Measurements from ENCODE around the gene IZUMO2.
"Not testable (repeated sequence)": the region's sequence is repeated elsewhere in the genome, so short reads cannot be mapped to it uniquely, and the experiment has no call there.

Gene IZUMO2

GRCh38 chr19:50181121-50181520 lies 18.0 kb upstream of the IZUMO2 start:
- DNase-seq = no peak

GRCh38 chr19:50178859-50179537 lies 15.9 kb upstream of the IZUMO2 start:
- no peak for DNase-seq

- DNase-seq = no peak
Observed at GRCh38 chr19:50178320-50178719, 15.2 kb upstream of the IZUMO2 start.

GRCh38 chr19:50176775-50177174 lies 13.7 kb upstream of the IZUMO2 start:
- DNase-seq = no peak

- no peak for DNase-seq
Observed at GRCh38 chr19:50175924-50176323, 12.8 kb upstream of the IZUMO2 start.

GRCh38 chr19:50174100-50174793 lies 11.2 kb upstream of the IZUMO2 start:
- DNase-seq = no peak

- DNase-seq = peak; percentile 72
Observed at GRCh38 chr19:50173127-50173526, 10.0 kb upstream of the IZUMO2 start.

GRCh38 chr19:50172726-50173125 lies 9.6 kb upstream of the IZUMO2 start:
- no peak for DNase-seq

GRCh38 chr19:50171752-50172151 lies 8.7 kb upstream of the IZUMO2 start:
- peak; percentile 56 for DNase-seq

GRCh38 chr19:50167314-50167721 lies 4.2 kb upstream of the IZUMO2 start:
- DNase-seq = peak; percentile 57

GRCh38 chr19:50159078-50159477 lies 4.0 kb downstream of the IZUMO2 start:
- DNase-seq = no peak

GRCh38 chr19:50158577-50158976 lies 4.5 kb downstream of the IZUMO2 start:
- no peak for DNase-seq

- no peak for DNase-seq
Observed at GRCh38 chr19:50155520-50156109, 7.5 kb downstream of the IZUMO2 start.

- DNase-seq = no peak
Observed at GRCh38 chr19:50154529-50154928, 8.6 kb downstream of the IZUMO2 start.

GRCh38 chr19:50152578-50152977 lies 10.5 kb downstream of the IZUMO2 start:
- DNase-seq = no peak

- DNase-seq = no peak
Observed at GRCh38 chr19:50148528-50148927, 14.6 kb downstream of the IZUMO2 start.

- DNase-seq = peak; percentile 89
Observed at GRCh38 chr19:50147462-50148423, 15.3 kb downstream of the IZUMO2 start.

- not testable (repeated sequence) for DNase-seq
Observed at GRCh38 chr19:50141921-50142320, 21.2 kb downstream of the IZUMO2 start.

- not testable (repeated sequence) for DNase-seq
Observed at GRCh38 chr19:50140118-50140845, 22.8 kb downstream of the IZUMO2 start.

- not testable (repeated sequence) for DNase-seq
Observed at GRCh38 chr19:50136603-50137365, 26.3 kb downstream of the IZUMO2 start.

GRCh38 chr19:50135856-50136602 lies 27.1 kb downstream of the IZUMO2 start:
- not testable (repeated sequence) for DNase-seq
